ENCODE results near the gene MTFR1L.
A peak's percentile ranks its signal among the peaks of the same experiment; 100 is the strongest.

MTFR1L gene

DNA sequence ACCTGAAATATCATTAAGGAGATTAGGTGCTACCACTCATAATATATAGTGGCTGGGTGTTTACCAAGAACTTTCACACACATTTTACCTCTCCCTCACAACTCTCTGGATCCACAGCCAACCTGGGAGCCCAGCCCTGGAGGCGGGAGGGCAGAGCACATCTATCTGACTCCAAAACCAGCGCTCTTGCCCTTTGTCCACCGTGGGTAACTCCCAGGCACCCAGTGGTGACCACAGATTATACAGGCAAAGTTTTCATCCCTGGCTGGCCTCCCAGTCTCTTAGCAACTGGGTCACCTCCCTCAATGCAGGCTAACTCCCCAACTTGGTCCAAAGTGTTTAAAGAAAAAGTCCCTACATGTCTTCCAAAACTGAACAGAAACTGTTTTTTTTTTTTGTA lies 53.4 kb downstream of the MTFR1L start:
- POLR2A ChIA-PET, result no interaction called here
- CTCF ChIA-PET, result no interaction called here

DNA sequence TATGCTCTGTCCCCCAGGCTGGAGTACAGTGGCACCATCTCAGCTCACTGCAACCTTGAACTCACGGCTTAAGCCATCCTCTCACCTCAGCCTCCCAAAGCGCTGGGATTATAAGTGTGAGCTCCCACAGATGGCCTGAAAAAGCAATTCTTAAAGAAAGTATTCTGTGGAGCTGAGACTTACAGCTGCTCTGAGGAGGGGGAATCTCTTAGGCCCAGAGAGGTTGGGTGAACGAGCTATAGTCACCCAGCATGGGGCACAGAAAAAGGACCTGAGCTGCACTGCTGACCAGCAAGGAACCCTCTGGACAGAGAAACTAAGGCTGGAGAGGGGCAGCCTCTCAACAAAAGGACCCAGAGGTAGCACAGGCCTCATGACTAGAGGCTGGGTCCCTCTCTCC lies 54.5 kb downstream of the MTFR1L start:
- TF ChIP-seq TARDBP (IDR thresholded peaks at IDR 0.05) (no peak), LEF1 (IDR thresholded peaks at IDR 0.05; ENCODE audit: borderline replicate concordance) (no peak), FOXM1 (IDR thresholded peaks at IDR 0.05; ENCODE audit: borderline replicate concordance) (no peak), BHLHE40 (IDR thresholded peaks at IDR 0.05; ENCODE audit: borderline replicate concordance) (no peak), CTBP1 (IDR thresholded peaks at IDR 0.05; ENCODE audit: borderline replicate concordance) (no peak), SP1 (IDR thresholded peaks at IDR 0.05) (no peak), NFRKB (IDR thresholded peaks at IDR 0.05) (no peak), FOXA1 (IDR thresholded peaks at IDR 0.05) (no peak), SUZ12 (IDR thresholded peaks at IDR 0.05) (no peak), L3MBTL2 (conservative IDR thresholded peaks at IDR 0.05) (no peak), ZNF384 (IDR thresholded peaks at IDR 0.05) (no peak), ELF4 (IDR thresholded peaks at IDR 0.05) (no peak)
- ChIA-PET POLR2A (interaction anchor here (0.9 to 2.3 kb wide), 6 partner anchors 10 to 282 kb away, joined by 3 to 11 read pairs (median 6); no protein-coding TSS in a partner anchor), CTCF (interaction anchor here (0.7 to 0.9 kb wide), 2 partner anchors 21 to 124 kb away, joined by 3 read pairs; partner anchors contain the start of gene PAFAH2)
- no peak for DNase-seq (ENCODE audit: extremely low spot score)

More for the DNA sequence above, 53.4 kb downstream of the MTFR1L start:
- no peak for DNase-seq (ENCODE audit: extremely low spot score)
- TF ChIP-seq SP1 (IDR thresholded peaks at IDR 0.05) (no peak), FOXA1 (IDR thresholded peaks at IDR 0.05) (no peak)

DNA sequence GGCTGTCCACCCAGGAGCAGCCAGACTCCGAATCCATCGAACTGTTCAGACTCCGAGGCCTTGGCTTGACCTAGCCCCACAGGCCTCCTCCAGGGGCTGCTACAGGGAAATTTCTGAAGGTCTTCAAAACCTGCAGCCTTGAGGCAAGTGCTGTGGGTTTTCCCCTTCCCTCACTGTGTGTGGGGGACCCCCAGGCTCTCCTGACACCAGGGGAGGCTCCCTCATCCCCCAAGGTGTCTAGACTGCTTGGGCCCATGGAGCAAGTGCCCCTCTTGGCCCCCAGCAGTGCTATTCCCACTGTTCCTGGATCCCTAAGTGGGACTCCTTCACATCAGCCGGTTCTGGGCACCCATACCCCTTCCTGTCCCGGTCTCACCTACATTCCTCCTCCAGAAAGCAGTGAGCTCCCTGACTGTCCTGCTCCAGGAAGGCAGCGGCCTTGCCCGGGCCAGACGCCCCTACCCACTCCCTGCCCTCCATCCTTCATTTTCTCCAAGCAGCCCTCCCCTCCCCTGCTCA lies 54.9 kb downstream of the MTFR1L start:
- TF ChIP-seq HDGF (IDR thresholded peaks at IDR 0.05; ENCODE audit: borderline replicate concordance), result no peak
- TF ChIP-seq SUZ12 (IDR thresholded peaks at IDR 0.05), result no peak
- no peak for TF ChIP-seq CTBP1 (IDR thresholded peaks at IDR 0.05; ENCODE audit: borderline replicate concordance)
- no peak for TF ChIP-seq FOXM1 (IDR thresholded peaks at IDR 0.05; ENCODE audit: borderline replicate concordance)
- TF ChIP-seq FOXK2 (IDR thresholded peaks at IDR 0.05), result no peak
- TF ChIP-seq SP1 (IDR thresholded peaks at IDR 0.05), result no peak
- TF ChIP-seq PKNOX1 (IDR thresholded peaks at IDR 0.05), result no peak
- TF ChIP-seq FOXA1 (IDR thresholded peaks at IDR 0.05), result no peak
- TF ChIP-seq ZNF384 (IDR thresholded peaks at IDR 0.05), result no peak
- TF ChIP-seq TARDBP (IDR thresholded peaks at IDR 0.05), result no peak
- no peak for TF ChIP-seq L3MBTL2 (conservative IDR thresholded peaks at IDR 0.05)
- TF ChIP-seq LEF1 (IDR thresholded peaks at IDR 0.05; ENCODE audit: borderline replicate concordance), result no peak
- no peak for TF ChIP-seq BHLHE40 (IDR thresholded peaks at IDR 0.05; ENCODE audit: borderline replicate concordance)
- TF ChIP-seq NFRKB (IDR thresholded peaks at IDR 0.05), result no peak
- no peak for TF ChIP-seq ELF4 (IDR thresholded peaks at IDR 0.05)
- TF ChIP-seq ARNT (IDR thresholded peaks at IDR 0.05), result no peak
- DNase-seq (ENCODE audit: extremely low spot score), result no peak
- ChIA-PET POLR2A (interaction anchor here (0.6 to 2.3 kb wide), 13 partner anchors 9 to 281 kb away, joined by 3 to 11 read pairs (median 5); partner anchors contain the start of genes AUNIP and PAFAH2), CTCF (interaction anchor here (0.7 to 0.9 kb wide), 2 partner anchors 21 to 123 kb away, joined by 3 read pairs; partner anchors contain the start of gene PAFAH2)

DNA sequence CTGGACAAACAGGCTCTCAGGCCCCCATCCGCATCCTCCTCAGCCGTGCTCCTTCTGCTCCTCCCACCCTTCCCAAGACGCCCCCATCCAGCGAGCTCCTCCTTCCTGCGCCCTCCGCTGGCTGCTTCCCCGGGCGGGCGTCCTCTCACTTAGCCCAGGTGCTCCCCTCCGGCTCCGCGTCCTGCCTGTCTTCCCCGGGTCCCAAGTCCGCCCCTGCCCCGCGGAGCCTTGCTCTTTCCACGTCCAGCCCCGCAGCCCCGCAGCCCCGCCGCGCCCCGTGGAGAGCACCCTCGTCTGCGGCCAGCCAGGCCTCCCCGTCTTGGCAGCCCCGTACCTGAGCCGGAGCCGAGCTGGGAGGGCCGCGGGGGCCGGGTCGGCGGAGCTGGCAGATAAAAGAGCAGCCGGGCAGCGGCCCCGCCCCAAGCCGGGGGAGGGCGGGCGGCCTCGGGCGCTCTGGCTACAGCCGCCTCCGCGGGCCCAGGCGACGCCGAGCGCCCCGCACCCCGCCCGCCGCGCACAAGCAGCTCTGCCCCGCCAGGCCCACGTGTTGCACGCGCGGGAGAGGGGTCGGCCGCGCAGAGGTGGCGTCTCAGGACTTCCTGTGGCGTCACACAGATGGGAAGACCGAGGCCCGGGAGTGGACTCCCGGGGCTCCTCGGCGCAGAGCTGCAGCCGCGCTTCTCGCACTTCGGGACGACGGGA lies 55.6 kb downstream of the MTFR1L start, which contains the start of gene PAQR7:
Gene PAQR7 (minus strand): TSS at position 555 of the 702 bp plus-strand sequence. CDS start 11,869 bp downstream, outside the sequence.
- ChIA-PET CTCF (interaction anchor here (1.2 kb wide), 1 partner anchor 20 kb away, joined by 4 read pairs; no protein-coding TSS in a partner anchor), POLR2A (interaction anchor here (0.6 to 2.3 kb wide), 19 partner anchors 9 to 281 kb away, joined by 3 to 11 read pairs (median 4); partner anchors contain the start of genes AUNIP, MTFR1L and PAFAH2)
- TF ChIP-seq L3MBTL2 (conservative IDR thresholded peaks at IDR 0.05) (peak; percentile 82), ARNT (IDR thresholded peaks at IDR 0.05) (no peak)
- peak; percentile 73 for DNase-seq (ENCODE audit: extremely low spot score)

DNA sequence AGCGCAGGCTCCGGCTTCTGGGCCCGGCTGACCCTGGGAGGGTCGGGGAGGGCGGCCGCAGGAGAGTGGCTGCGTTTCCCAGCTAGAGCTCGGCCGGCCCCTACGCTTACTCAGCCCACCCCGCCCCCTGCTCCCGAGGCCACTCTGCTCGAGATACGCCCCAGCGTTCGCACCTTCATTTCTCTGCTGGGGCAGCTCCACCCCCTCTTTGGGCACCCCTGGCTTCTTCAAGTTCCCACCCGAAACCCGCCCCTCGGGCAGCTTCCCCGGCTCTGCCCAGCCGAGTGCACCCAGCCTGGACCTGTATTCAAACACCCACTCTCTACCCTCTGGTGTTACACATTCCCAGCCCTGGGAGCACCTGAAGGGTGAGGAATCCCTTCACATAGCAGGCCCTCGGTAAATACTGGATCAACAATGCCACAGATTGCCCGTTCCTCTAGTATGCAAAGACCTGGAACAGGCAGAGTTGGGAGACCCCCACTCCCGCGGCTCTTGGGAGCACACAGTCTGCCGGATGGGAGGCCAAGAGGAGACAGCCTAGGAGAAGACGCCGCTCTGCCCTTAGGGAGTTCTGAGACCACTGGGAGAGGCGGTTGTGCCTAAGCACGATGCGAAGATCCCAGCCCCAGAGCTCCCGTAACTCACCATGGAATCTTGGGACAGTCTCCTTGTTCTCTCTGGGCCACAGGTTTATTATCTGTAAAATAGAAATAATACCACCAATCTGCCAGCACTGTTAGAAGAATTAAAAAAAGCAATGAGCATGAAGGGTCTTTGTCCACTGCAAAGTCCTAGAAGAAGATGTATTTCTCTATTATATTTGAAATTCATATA lies 56.3 kb downstream of the MTFR1L start:
- DNase-seq (ENCODE audit: extremely low spot score), result no peak
- POLR2A ChIA-PET, result interaction anchor here (0.8 to 2.3 kb wide), 14 partner anchors 8 to 135 kb away, joined by 3 to 11 read pairs (median 4); partner anchors contain the start of genes AUNIP, MTFR1L and PAFAH2

More for the DNA sequence above, 56.3 kb downstream of the MTFR1L start:
- CTCF ChIA-PET, result interaction anchor here (0.7 to 1.2 kb wide), 2 partner anchors 19 to 52 kb away, joined by 3 to 4 read pairs; no protein-coding TSS in a partner anchor
- TF ChIP-seq ARNT (IDR thresholded peaks at IDR 0.05) (no peak), SUZ12 (IDR thresholded peaks at IDR 0.05) (no peak), FOXM1 (IDR thresholded peaks at IDR 0.05; ENCODE audit: borderline replicate concordance) (no peak), BHLHE40 (IDR thresholded peaks at IDR 0.05; ENCODE audit: borderline replicate concordance) (no peak), L3MBTL2 (conservative IDR thresholded peaks at IDR 0.05) (no peak), PKNOX1 (IDR thresholded peaks at IDR 0.05) (no peak), TARDBP (IDR thresholded peaks at IDR 0.05) (no peak), SP1 (IDR thresholded peaks at IDR 0.05) (no peak), CTBP1 (IDR thresholded peaks at IDR 0.05; ENCODE audit: borderline replicate concordance) (no peak), ZNF384 (IDR thresholded peaks at IDR 0.05) (no peak), FOXK2 (IDR thresholded peaks at IDR 0.05) (no peak), FOXA1 (IDR thresholded peaks at IDR 0.05) (no peak), NFRKB (IDR thresholded peaks at IDR 0.05) (no peak)

Data from HEK293T (cell line).